Stimulated activated naive CD8-positive, alpha-beta T cell treated with anti-CD3 and anti-CD28 coated beads, Interleukin-15, Interleukin-2, amounts not matched to agents 100 ng/mL and 50 ng/mL, for 24 hours (primary cell): Measurements from ENCODE around the gene TTC7B.

Experiments used
- H3K27ac Mint-ChIP-seq: one replicate; pipeline ENCODE4 v1.8.0; 2021; ENCODE audit warnings: mild to moderate bottlenecking, mixed read lengths
- H3K27me3 Mint-ChIP-seq: one replicate; pipeline ENCODE4 v1.8.0; 2021; ENCODE audit warnings: mixed read lengths
- H3K36me3 Mint-ChIP-seq: one replicate; pipeline ENCODE4 v1.8.0; 2021; ENCODE audit warnings: low read depth, mixed read lengths
- H3K4me1 Mint-ChIP-seq: one replicate; pipeline ENCODE4 v1.8.0; 2021; ENCODE audit warnings: low read depth, mixed read lengths
- H3K4me3 Mint-ChIP-seq: one replicate; pipeline ENCODE4 v1.8.0; 2021; ENCODE audit warnings: mild to moderate bottlenecking, mixed read lengths
- H3K9me3 Mint-ChIP-seq: one replicate; pipeline ENCODE4 v1.8.0; 2021; ENCODE audit warnings: mixed read lengths

Gene TTC7B

GRCh38 chr14:90756755-90757345 is 59.4 kb downstream of the TTC7B start:
- no peaks in the 10 kb centered on the region for H3K9me3 Mint-ChIP-seq
- H3K4me3 Mint-ChIP-seq: no peak overlapping the region
- peaks cover 12% of the 10 kb centered on the region for H3K27me3 Mint-ChIP-seq
- H3K4me1 Mint-ChIP-seq: peaks cover 23% of the 10 kb centered on the region
- H3K36me3 Mint-ChIP-seq: no peaks in the 10 kb centered on the region
- H3K27ac Mint-ChIP-seq: no peak overlapping the region

GRCh38 chr14:90755661-90756304 is 60.4 kb downstream of the TTC7B start:
- H3K27me3 Mint-ChIP-seq: peaks cover 12% of the 10 kb centered on the region
- H3K36me3 Mint-ChIP-seq: no peaks in the 10 kb centered on the region
- peak overlapping the region; percentile 9 for H3K27ac Mint-ChIP-seq
- H3K4me1 Mint-ChIP-seq: peaks cover 23% of the 10 kb centered on the region
- H3K4me3 Mint-ChIP-seq: no peak overlapping the region
- no peaks in the 10 kb centered on the region for H3K9me3 Mint-ChIP-seq

GRCh38 chr14:90753456-90754005 is 62.7 kb downstream of the TTC7B start:
- Mint-ChIP-seq H3K27ac (no peak overlapping the region), H3K9me3 (peaks cover 16% of the 10 kb centered on the region), H3K27me3 (peaks cover 17% of the 10 kb centered on the region), H3K4me1 (peaks cover 16% of the 10 kb centered on the region), H3K4me3 (no peak overlapping the region), H3K36me3 (peaks cover 10% of the 10 kb centered on the region)

- Mint-ChIP-seq H3K36me3 (peaks cover 11% of the 10 kb centered on the region), H3K27me3 (peaks cover 8% of the 10 kb centered on the region), H3K4me3 (no peak overlapping the region), H3K27ac (no peak overlapping the region), H3K9me3 (peaks cover 17% of the 10 kb centered on the region), H3K4me1 (no peaks in the 10 kb centered on the region)
Measured at GRCh38 chr14:90750701-90751100, 65.5 kb downstream of the TTC7B start.

- H3K9me3 Mint-ChIP-seq: peaks cover 17% of the 10 kb centered on the region
- no peak overlapping the region for H3K27ac Mint-ChIP-seq
- H3K4me1 Mint-ChIP-seq: no peaks in the 10 kb centered on the region
- H3K36me3 Mint-ChIP-seq: peaks cover 11% of the 10 kb centered on the region
- peaks cover 8% of the 10 kb centered on the region for H3K27me3 Mint-ChIP-seq
- H3K4me3 Mint-ChIP-seq: no peak overlapping the region
Measured at GRCh38 chr14:90750191-90750590, 66.0 kb downstream of the TTC7B start.

DNA sequence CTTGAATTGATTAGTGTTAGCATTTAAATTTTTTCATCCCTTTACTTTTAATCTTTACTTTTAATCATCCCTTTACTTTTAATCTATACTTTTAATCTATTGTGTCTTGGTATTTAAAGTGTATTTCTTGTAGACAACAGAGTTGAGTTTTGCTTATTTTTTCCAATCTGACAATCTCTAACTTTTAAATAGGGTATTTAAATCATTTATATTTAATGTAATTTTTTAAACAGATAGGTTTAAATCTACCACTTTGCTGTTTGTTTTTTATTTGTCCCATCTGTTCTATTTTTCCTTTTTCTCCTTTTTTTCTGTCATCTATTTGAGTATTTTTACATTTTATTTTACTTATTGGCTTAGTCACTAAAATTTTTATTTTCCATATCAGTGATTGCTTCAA is 68.3 kb downstream of the TTC7B start:
- H3K27ac Mint-ChIP-seq: no peak overlapping the region
- no peaks in the 10 kb centered on the region for H3K4me1 Mint-ChIP-seq
- H3K36me3 Mint-ChIP-seq: peaks cover 11% of the 10 kb centered on the region
- H3K4me3 Mint-ChIP-seq: no peak overlapping the region
- peaks cover 5% of the 10 kb centered on the region for H3K27me3 Mint-ChIP-seq
- peaks cover 17% of the 10 kb centered on the region for H3K9me3 Mint-ChIP-seq

- Mint-ChIP-seq H3K4me1 (no peaks in the 10 kb centered on the region), H3K27me3 (no peaks in the 10 kb centered on the region), H3K9me3 (peaks cover 3% of the 10 kb centered on the region), H3K4me3 (no peak overlapping the region), H3K27ac (no peak overlapping the region), H3K36me3 (peaks cover 3% of the 10 kb centered on the region)
Measured at GRCh38 chr14:90743826-90744225, 72.4 kb downstream of the TTC7B start.

DNA sequence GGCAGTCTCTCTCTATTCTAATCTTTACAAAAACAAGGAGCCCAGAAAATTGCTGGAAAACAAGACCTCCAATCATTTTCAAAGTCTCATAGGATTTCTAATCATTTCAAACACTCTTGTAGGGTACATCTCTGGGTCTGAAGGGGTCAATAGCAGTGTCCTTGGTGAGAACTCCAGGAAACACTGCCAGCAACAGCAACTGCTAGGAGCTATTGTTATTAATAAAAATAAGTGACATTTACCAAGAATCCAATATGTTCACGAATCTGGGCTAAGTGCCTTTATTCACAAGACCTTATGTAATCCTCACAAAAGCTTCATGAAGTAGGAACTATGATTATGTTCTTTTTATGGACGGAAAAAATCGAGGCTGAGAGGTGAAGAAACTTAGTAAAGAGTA is 72.8 kb downstream of the TTC7B start:
- H3K27me3 Mint-ChIP-seq: no peaks in the 10 kb centered on the region
- H3K27ac Mint-ChIP-seq: no peak overlapping the region
- no peaks in the 10 kb centered on the region for H3K9me3 Mint-ChIP-seq
- no peaks in the 10 kb centered on the region for H3K4me1 Mint-ChIP-seq
- H3K4me3 Mint-ChIP-seq: no peak overlapping the region
- no peaks in the 10 kb centered on the region for H3K36me3 Mint-ChIP-seq

DNA sequence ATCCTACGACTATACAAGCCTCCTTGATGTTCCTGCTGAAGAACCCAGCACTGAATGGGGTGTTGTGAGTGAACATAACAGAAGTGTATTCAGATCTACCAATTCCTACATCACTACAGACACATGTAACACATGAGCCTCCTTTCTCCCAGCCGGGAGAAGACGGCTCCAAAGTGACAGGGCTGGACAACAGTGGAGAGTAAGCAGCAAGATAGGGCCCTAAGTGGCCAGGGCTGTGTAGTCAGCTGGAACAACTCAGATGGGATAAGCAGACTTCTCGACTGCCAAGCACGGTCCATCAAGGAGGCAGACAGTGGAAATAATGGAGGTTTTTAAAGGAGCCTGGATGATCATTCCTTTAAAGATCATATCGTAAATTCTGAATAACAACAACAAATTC is 73.5 kb downstream of the TTC7B start:
- no peaks in the 10 kb centered on the region for H3K27me3 Mint-ChIP-seq
- H3K4me3 Mint-ChIP-seq: no peak overlapping the region
- H3K4me1 Mint-ChIP-seq: no peaks in the 10 kb centered on the region
- no peaks in the 10 kb centered on the region for H3K36me3 Mint-ChIP-seq
- H3K27ac Mint-ChIP-seq: no peak overlapping the region
- H3K9me3 Mint-ChIP-seq: no peaks in the 10 kb centered on the region

- Mint-ChIP-seq H3K36me3 (no peaks in the 10 kb centered on the region), H3K27me3 (no peaks in the 10 kb centered on the region), H3K9me3 (no peaks in the 10 kb centered on the region), H3K4me3 (no peak overlapping the region), H3K4me1 (no peaks in the 10 kb centered on the region), H3K27ac (no peak overlapping the region)
Measured at GRCh38 chr14:90742252-90742651, 74.0 kb downstream of the TTC7B start.

- no peak overlapping the region for H3K27ac Mint-ChIP-seq
- H3K9me3 Mint-ChIP-seq: no peaks in the 10 kb centered on the region
- H3K4me3 Mint-ChIP-seq: no peak overlapping the region
- no peaks in the 10 kb centered on the region for H3K4me1 Mint-ChIP-seq
- H3K36me3 Mint-ChIP-seq: no peaks in the 10 kb centered on the region
- H3K27me3 Mint-ChIP-seq: no peaks in the 10 kb centered on the region
Measured at GRCh38 chr14:90741682-90741946, 74.6 kb downstream of the TTC7B start.

- Mint-ChIP-seq H3K36me3 (no peaks in the 10 kb centered on the region), H3K4me1 (no peaks in the 10 kb centered on the region), H3K4me3 (no peak overlapping the region), H3K9me3 (no peaks in the 10 kb centered on the region), H3K27me3 (no peaks in the 10 kb centered on the region), H3K27ac (no peak overlapping the region)
Measured at GRCh38 chr14:90740946-90741681, 75.1 kb downstream of the TTC7B start.

- no peaks in the 10 kb centered on the region for H3K27me3 Mint-ChIP-seq
- no peaks in the 10 kb centered on the region for H3K4me1 Mint-ChIP-seq
- no peak overlapping the region for H3K4me3 Mint-ChIP-seq
- H3K27ac Mint-ChIP-seq: no peak overlapping the region
- H3K36me3 Mint-ChIP-seq: no peaks in the 10 kb centered on the region
- no peaks in the 10 kb centered on the region for H3K9me3 Mint-ChIP-seq
Measured at GRCh38 chr14:90740081-90740480, 76.1 kb downstream of the TTC7B start.

- Mint-ChIP-seq H3K4me1 (no peaks in the 10 kb centered on the region), H3K4me3 (no peak overlapping the region), H3K36me3 (no peaks in the 10 kb centered on the region), H3K9me3 (no peaks in the 10 kb centered on the region), H3K27me3 (no peaks in the 10 kb centered on the region), H3K27ac (no peak overlapping the region)
Measured at GRCh38 chr14:90739318-90740068, 76.7 kb downstream of the TTC7B start.
